A549 (cell line): ENCODE data around the gene ZSCAN25.

Source experiments
- EP300 ChIP-seq, 2 experiments: fragments of >200 bp; sonication (Bioruptor Twin); formaldehyde crosslinking; IDR thresholded peaks; 2 replicates in 1 of 2; 3 replicates in 1 of 2; pipeline ENCODE4 v1.6.1; 2016 to 2017
- FOSL2 ChIP-seq, 2 experiments: fragments of 450-650 bp in 1 of 2; fragments of >200 bp in 1 of 2; sonication (Bioruptor Twin) in 1 of 2; formaldehyde crosslinking; IDR thresholded peaks; 2 replicates each; pipeline versions ENCODE4 v1.5.0 to v1.6.1; 2016 to 2020; ENCODE audit warnings: mild to moderate bottlenecking in 1 of 2, moderate library complexity in 1 of 2
- NFE2L2 ChIP-seq: fragments of 150-350 bp; conservative IDR thresholded peaks from 2 replicates; pipeline ENCODE4 v1.6.1; 2014; ENCODE audit warnings: low read length
- POLR2A ChIP-seq: IDR thresholded peaks from 2 replicates; pipeline ENCODE4 v1.6.1; 2012; ENCODE audit warnings: mild to moderate bottlenecking, low read length
- RAD21 ChIP-seq, 2 experiments: fragments of >200 bp in 1 of 2; sonication (Bioruptor Twin) in 1 of 2; formaldehyde crosslinking in 1 of 2; IDR thresholded peaks in 1 of 2; conservative IDR thresholded peaks in 1 of 2; 2 replicates in 1 of 2; 3 replicates in 1 of 2; pipeline ENCODE4 v1.6.1; 2012 to 2018; ENCODE audit warnings: inconsistent platforms in 1 of 2
- RFX5 ChIP-seq: fragments of 450-650 bp; IDR thresholded peaks from 2 replicates; pipeline ENCODE4 v1.7.1; 2014; ENCODE audit warnings: antibody characterized with exemption, mild to moderate bottlenecking, moderate library complexity
- TF ChIP-seq, protein P1 (sequence below): fragments of >200 bp; sonication (Bioruptor Twin); formaldehyde crosslinking; IDR thresholded peaks from 3 replicates; pipeline ENCODE4 v1.5.1; 2016
- TF ChIP-seq, protein P2 (sequence below): IDR thresholded peaks from 2 replicates; pipeline ENCODE4 v1.6.1; 2012; ENCODE audit warnings: low read depth, borderline replicate concordance

DNA sequence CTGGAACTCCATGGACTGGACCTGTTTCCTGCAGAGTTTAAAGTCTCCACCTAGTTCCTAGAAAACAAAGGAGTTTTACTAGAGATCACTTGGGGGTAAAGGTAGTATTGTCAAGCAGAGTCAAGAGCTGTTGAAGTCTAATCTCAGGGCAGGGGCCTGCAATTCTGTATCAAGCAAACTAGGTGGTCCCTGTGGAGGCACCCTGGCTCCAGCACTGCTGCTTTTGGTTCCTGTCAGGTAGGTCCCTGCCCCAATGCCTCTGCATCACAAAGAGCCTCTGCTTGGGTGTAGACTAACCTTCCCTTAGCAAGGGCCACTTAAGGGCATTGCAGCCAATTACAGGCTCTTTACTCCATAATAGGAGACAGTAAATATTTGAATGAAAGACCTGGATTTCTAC, 22.5 kb downstream of the ZSCAN25 start:
- TF ChIP-seq RFX5 (no peak), POLR2A (no peak), NFE2L2 (no peak), EP300 (IDR thresholded peaks at IDR 0.05) (no peak), FOSL2 (IDR thresholded peaks at IDR 0.05) (no peak), FOSL2 (CRISPR knock-in tag; IDR thresholded peaks at IDR 0.05) (no peak), RAD21 (conservative IDR thresholded peaks at IDR 0.05 in 1 of 2, IDR thresholded peaks at IDR 0.05 in 1 of 2) (no peak)
- TF ChIP-seq, protein P1, sequence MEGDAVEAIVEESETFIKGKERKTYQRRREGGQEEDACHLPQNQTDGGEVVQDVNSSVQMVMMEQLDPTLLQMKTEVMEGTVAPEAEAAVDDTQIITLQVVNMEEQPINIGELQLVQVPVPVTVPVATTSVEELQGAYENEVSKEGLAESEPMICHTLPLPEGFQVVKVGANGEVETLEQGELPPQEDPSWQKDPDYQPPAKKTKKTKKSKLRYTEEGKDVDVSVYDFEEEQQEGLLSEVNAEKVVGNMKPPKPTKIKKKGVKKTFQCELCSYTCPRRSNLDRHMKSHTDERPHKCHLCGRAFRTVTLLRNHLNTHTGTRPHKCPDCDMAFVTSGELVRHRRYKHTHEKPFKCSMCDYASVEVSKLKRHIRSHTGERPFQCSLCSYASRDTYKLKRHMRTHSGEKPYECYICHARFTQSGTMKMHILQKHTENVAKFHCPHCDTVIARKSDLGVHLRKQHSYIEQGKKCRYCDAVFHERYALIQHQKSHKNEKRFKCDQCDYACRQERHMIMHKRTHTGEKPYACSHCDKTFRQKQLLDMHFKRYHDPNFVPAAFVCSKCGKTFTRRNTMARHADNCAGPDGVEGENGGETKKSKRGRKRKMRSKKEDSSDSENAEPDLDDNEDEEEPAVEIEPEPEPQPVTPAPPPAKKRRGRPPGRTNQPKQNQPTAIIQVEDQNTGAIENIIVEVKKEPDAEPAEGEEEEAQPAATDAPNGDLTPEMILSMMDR, result no peak
- TF ChIP-seq, protein P2, sequence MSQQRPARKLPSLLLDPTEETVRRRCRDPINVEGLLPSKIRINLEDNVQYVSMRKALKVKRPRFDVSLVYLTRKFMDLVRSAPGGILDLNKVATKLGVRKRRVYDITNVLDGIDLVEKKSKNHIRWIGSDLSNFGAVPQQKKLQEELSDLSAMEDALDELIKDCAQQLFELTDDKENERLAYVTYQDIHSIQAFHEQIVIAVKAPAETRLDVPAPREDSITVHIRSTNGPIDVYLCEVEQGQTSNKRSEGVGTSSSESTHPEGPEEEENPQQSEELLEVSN, result no peak
